Medulla oblongata (tissue), 1 donor: ENCODE results near the gene ENTREP1.
A peak's percentile ranks its signal among the peaks of the same experiment; 100 is the strongest.
"Not testable (repeated sequence)": the region's sequence is repeated elsewhere in the genome, so short reads cannot be mapped to it uniquely, and the experiment has no call there.

Experiments used
- DNase-seq: peaks from one replicate; pipeline ENCODE4 v3.0.0-alpha.2; 2015; ENCODE audit errors: extremely low spot score

Gene ENTREP1

DNA sequence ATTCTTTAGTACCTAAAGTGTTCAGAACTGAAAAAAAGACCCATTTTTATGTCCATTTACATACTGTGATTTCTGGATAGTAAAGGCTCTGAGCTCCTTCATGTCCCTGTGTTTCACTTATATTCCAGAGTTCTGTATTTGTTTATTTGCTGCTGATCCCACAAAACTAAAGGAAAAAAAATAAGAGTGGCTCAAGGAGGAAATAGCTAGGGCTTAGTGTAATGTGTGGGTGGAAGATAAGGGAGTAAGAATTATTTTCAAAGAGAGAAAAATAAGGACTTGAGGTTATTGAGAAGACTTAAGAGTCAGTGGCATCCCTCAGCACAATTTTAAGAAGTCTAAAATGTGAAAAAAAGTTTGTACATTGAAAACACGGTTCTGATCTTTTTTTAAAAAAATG is 46.0 kb downstream of the ENTREP1 start:
- DNase-seq = no peak

DNA sequence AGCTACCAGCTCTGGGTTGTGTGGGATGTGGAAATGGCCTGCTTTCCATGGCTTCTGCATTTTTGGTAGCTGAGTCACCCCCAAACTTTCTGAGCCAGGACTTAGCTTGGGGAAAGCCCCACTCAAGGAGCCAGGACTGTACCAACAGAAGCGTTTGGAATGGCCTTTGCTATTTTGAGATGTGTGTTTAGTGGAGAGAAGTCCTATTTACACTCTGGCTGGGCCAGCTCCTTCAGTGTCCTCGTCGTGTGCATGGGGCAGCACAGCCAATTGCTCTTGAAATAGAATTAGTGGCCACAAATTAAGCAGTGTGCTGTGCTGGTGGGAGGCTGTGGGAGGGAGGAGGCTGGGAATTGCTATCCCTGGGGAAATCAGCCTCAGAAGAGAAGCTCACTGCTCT is 51.6 kb downstream of the ENTREP1 start:
- DNase-seq = peak; percentile 21

GRCh38 chr9:69377291-69377690 is 52.3 kb downstream of the ENTREP1 start:
- no peak for DNase-seq

GRCh38 chr9:69377981-69378380 is 53.0 kb downstream of the ENTREP1 start:
- DNase-seq = no peak

DNA sequence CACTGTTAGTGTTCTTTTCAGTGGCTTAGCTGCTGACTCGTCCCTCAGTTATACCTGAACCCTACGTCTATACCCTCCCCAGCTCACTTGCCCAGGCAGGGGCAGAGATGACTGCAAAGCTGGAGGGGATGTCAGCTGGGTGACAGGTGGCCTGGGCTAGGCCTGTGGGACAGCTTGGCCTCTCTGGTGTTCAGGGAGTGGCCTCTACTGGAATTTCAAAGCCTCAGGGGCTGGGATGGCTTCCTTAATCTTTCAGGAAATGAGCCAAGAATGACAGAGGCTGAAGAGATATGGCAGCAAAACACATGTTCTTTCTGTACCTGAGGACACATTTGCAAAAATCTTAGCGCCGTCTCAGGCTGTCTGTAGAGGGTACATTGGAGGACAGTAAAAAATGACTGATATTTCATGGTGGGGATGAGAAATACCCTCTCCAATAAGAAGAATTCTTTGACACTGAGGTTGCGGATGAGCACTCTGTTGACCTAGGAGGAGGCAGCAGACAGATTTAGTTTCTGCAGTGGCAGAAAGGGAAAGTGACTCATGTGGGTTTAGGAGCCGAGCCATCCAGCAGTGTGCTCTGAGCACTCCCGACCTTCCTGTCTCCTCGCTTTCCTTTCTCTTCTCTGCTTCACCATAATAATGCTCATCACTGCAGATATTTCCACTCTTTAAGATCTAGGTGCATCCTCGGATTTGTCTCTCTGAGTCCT is 54.4 kb downstream of the ENTREP1 start:
- DNase-seq = no peak

- no peak for DNase-seq
Measured at GRCh38 chr9:69380301-69380700, 55.3 kb downstream of the ENTREP1 start.

- DNase-seq = no peak
Measured at GRCh38 chr9:69380811-69381210, 55.8 kb downstream of the ENTREP1 start.

- no peak for DNase-seq
Measured at GRCh38 chr9:69382135-69382534, 57.1 kb downstream of the ENTREP1 start.

GRCh38 chr9:69385581-69386033 is 60.6 kb downstream of the ENTREP1 start:
- no peak for DNase-seq

DNA sequence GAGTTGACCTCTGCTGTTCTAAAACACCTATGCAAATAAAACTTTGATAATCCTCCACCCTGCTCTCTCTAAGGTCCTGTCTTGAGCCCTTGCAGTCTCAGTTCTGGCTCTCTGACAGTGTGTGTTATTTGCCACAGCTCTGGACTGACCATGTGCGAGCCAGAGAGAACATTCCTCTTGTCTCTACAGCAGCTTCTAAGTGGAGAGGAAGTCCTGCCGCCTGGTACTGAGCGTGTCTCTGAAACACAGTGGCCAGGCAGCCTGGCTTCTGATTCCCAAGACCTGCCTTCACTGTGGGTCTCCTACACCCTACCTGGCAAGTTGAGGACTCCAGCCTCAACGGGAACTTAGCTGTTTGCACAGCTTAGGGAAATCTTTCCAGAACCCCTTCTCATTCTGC is 61.6 kb downstream of the ENTREP1 start:
- no peak for DNase-seq

DNA sequence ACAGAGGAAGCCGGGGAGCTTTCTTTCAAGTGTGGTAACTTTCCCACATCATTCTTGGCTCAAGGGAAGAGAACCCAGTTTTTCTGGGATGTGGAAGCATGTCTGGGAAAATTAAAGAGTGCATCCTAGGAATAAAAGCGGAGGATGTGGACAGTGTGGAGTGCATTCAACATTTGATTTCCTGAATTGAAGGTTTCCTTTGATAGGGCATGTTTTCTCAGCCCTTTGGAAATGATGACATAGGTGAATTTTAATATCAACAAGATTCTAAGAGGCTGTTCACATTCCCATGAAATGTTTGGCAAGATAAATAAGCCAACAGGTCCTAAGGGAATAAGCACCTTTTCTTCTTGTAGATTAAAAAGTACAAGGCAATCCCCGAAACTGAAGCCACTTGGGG is 63.6 kb downstream of the ENTREP1 start:
- no peak for DNase-seq

GRCh38 chr9:69389437-69389995 is 64.5 kb downstream of the ENTREP1 start:
- DNase-seq = no peak

- DNase-seq = no peak
Measured at GRCh38 chr9:69391487-69391886, 66.5 kb downstream of the ENTREP1 start.

- peak; percentile 73 for DNase-seq
Measured at GRCh38 chr9:69391946-69392345, 66.9 kb downstream of the ENTREP1 start.

- DNase-seq = no peak
Measured at GRCh38 chr9:69392826-69393225, 67.8 kb downstream of the ENTREP1 start.

- DNase-seq = no peak
Measured at GRCh38 chr9:69393425-69393824, 68.4 kb downstream of the ENTREP1 start.

DNA sequence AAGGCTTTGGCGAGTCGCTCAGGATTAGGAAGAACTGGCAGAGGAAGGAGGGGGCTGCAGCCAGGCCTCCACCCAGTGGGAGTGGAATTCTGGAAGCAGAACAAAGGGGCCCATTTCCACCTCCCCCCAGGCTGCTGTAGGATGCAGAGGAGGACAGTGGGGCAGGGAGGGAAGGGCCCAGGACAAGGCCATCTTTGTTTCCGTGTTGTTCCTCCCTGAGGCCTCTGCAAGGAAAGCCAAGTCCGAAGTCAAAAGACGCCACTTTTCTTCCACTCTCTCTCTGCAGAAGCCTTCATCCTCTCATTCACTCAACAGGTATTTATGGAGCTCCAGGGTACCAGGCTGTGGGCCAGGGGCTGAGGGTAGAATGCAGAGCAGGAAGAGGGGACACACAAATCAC is 70.7 kb downstream of the ENTREP1 start:
- peak; percentile 72 for DNase-seq

DNA sequence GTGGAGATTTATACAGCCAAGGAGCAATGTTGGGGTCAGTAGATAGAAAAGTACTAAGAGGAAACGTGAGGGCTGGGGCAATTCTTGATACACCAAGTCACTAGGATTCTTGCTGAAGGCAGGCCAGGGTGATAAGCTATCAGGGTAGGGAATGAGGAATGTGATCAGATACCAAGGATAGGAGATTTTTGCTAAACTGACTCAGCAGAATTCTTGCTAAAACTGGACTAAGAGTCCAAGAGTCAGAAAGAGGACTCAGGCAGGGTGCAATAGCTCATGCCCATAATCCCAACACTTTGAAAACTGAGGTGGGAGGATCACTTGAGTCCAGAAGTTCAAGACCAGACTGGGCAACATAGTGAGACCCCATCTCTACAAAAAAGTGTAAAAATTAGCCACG is 71.7 kb downstream of the ENTREP1 start:
- DNase-seq = no peak

DNA sequence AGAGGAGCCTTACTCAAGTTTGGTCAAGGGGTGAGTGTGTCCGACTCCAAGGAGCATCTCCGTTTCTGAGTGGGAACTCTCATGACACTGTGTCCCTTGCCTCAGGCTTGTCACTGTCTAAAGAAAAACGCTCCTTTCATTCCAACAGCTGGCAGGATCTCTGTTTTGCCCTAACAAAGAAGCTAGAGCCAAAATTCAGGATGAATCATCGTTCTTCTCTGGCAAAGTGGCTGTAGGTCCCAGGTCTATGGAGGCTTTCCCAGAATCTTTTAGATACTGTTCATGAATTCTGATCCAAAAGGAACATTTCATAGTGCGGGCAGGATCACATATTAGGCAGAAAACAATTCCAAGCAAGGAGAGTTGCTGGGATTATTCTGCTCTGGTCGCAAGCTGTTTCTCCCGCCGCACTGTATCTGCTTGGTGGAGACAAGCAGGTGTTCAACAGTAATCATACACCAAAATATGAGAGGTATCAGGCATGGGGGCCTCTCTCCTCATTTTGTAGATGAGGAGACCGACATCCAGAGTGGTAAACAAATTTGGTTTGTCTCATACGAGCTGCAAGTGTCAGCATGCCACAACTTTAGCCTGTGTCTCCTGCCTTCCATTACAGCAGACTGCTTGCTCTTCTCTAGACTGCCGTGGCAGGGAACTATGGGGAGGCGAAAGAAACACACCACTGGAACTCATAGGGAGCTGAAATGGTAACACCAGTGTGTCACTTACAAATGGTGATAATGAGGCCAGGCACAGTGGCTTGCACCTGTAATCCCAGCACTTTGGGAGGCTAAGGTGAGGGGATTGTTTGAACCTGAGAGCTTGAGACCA is 72.6 kb downstream of the ENTREP1 start:
- DNase-seq = peak; percentile 79

- DNase-seq = no peak
Measured at GRCh38 chr9:69400470-69400869, 75.5 kb downstream of the ENTREP1 start.

DNA sequence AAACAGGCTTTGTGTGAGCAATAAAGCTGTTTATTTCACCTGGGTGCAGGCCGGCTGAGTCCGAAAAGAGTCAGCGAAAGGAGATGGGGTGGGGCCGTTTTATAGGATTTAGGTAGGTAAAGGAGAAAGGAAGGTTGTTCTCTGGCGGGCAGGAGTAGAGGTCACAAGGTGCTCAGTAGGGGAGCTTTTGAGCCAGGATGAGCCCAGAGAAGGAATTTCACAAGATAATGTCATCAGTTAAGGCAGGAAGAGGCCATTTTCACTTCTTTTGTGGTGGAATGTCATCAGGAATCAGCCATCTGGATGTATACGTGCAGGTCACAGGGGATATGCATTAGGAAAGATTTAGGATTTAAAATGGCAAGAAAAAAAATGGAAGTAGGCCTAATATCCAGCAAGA is 84.9 kb downstream of the ENTREP1 start:
- DNase-seq = not testable (repeated sequence)

DNA sequence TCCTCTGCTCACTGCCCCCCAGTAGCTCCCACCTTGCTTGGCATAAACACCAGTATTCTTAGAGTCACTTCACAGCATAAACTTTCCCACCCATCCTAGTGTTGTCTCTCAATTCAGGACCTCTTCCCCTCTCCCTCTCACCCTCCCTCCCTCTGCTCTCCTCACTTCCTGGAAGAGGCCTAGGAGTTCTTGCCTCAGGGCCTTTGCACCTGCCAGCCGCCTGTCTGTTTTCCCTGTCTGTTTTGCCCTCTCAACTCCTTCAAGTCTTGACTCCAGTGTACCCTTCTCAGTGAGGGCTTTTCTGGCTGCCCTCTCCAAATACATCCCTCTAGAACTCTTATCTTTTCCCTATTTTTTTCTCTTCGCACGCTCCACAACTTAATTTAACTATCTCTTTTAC is 86.2 kb downstream of the ENTREP1 start:
- no peak for DNase-seq
